GM19467 (cell line): ENCODE results near the gene PARP11.
"Not testable (repeated sequence)": the region's sequence is repeated elsewhere in the genome, so short reads cannot be mapped to it uniquely, and the experiment has no call there.

ENCODE experiments used
- ATAC-seq: cut with Tn5 transposase; IDR thresholded peaks from one replicate; pipeline ENCODE4 v1.9.1; 2021; ENCODE audit warnings: mild to moderate bottlenecking, moderate library complexity; ENCODE audit not compliant: unreplicated experiment

Gene PARP11

GRCh38 chr12:3882896-3883564 lies 9.8 kb upstream of the PARP11 start:
- ATAC-seq, result no peak

- ATAC-seq, result no peak
Measured at GRCh38 chr12:3882406-3882805, 9.2 kb upstream of the PARP11 start.

- ATAC-seq, result no peak
Measured at GRCh38 chr12:3881281-3881950, 8.2 kb upstream of the PARP11 start.

- ATAC-seq, result no peak
Measured at GRCh38 chr12:3879846-3880245, 6.6 kb upstream of the PARP11 start.

GRCh38 chr12:3871356-3871755 lies 1.8 kb downstream of the PARP11 start:
- no peak for ATAC-seq

GRCh38 chr12:3869865-3870264 lies 3.3 kb downstream of the PARP11 start:
- ATAC-seq, result no peak

GRCh38 chr12:3869433-3869832 lies 3.8 kb downstream of the PARP11 start:
- ATAC-seq, result no peak

- no peak for ATAC-seq
Measured at GRCh38 chr12:3863756-3864155, 9.4 kb downstream of the PARP11 start.

- ATAC-seq, result no peak
Measured at GRCh38 chr12:3842517-3842916, 30.7 kb downstream of the PARP11 start.

- ATAC-seq, result no peak
Measured at GRCh38 chr12:3841783-3842182, 31.4 kb downstream of the PARP11 start.

GRCh38 chr12:3840833-3841232 lies 32.4 kb downstream of the PARP11 start:
- ATAC-seq, result not testable (repeated sequence)

GRCh38 chr12:3839745-3840144 lies 33.5 kb downstream of the PARP11 start:
- ATAC-seq, result not testable (repeated sequence)

- ATAC-seq, result not testable (repeated sequence)
Measured at GRCh38 chr12:3838701-3839548, 34.3 kb downstream of the PARP11 start.

- no peak for ATAC-seq
Measured at GRCh38 chr12:3838076-3838475, 35.1 kb downstream of the PARP11 start.

- ATAC-seq, result no peak
Measured at GRCh38 chr12:3837049-3837448, 36.1 kb downstream of the PARP11 start.

- no peak for ATAC-seq
Measured at GRCh38 chr12:3836641-3837040, 36.6 kb downstream of the PARP11 start.

GRCh38 chr12:3835914-3836313 lies 37.3 kb downstream of the PARP11 start:
- ATAC-seq, result no peak

GRCh38 chr12:3834774-3835173 lies 38.4 kb downstream of the PARP11 start:
- ATAC-seq, result no peak

GRCh38 chr12:3833670-3834310 lies 39.4 kb downstream of the PARP11 start:
- ATAC-seq, result no peak

- ATAC-seq, result no peak
Measured at GRCh38 chr12:3832738-3833137, 40.5 kb downstream of the PARP11 start.

- no peak for ATAC-seq
Measured at GRCh38 chr12:3828888-3829287, 44.3 kb downstream of the PARP11 start.
